ENCODE results near the gene MAP1LC3B2.
"Not testable (repeated sequence)": the region's sequence is repeated elsewhere in the genome, so short reads cannot be mapped to it uniquely, and the experiment has no call there.

The MAP1LC3B2 gene

GRCh38 chr12:116561181-116561821 is 2.1 kb downstream of the MAP1LC3B2 start:
- DNase-seq = no peak

- no peak for DNase-seq
Observed at GRCh38 chr12:116562090-116562489, 2.9 kb downstream of the MAP1LC3B2 start.

- DNase-seq = no peak
Observed at GRCh38 chr12:116563262-116563661, 4.1 kb downstream of the MAP1LC3B2 start.

GRCh38 chr12:116564080-116564479 is 4.9 kb downstream of the MAP1LC3B2 start:
- no peak for DNase-seq

GRCh38 chr12:116565221-116565620 is 6.0 kb downstream of the MAP1LC3B2 start:
- not testable (repeated sequence) for DNase-seq

GRCh38 chr12:116565963-116566362 is 6.8 kb downstream of the MAP1LC3B2 start:
- no peak for DNase-seq

GRCh38 chr12:116568203-116568602 is 9.0 kb downstream of the MAP1LC3B2 start:
- no peak for DNase-seq

GRCh38 chr12:116571089-116571488 is 11.9 kb downstream of the MAP1LC3B2 start:
- no peak for DNase-seq

- DNase-seq = no peak
Observed at GRCh38 chr12:116573776-116574175, 14.6 kb downstream of the MAP1LC3B2 start.

GRCh38 chr12:116575754-116576153 is 16.6 kb downstream of the MAP1LC3B2 start:
- not testable (repeated sequence) for DNase-seq

GRCh38 chr12:116577154-116577561 is 18.0 kb downstream of the MAP1LC3B2 start:
- DNase-seq = no peak

GRCh38 chr12:116578051-116578450 is 18.9 kb downstream of the MAP1LC3B2 start:
- DNase-seq = no peak

- DNase-seq = no peak
Observed at GRCh38 chr12:116582610-116583009, 23.4 kb downstream of the MAP1LC3B2 start.

GRCh38 chr12:116583129-116583694 is 24.0 kb downstream of the MAP1LC3B2 start:
- DNase-seq = no peak

GRCh38 chr12:116587270-116587669 is 28.1 kb downstream of the MAP1LC3B2 start:
- DNase-seq = no peak

- no peak for DNase-seq
Observed at GRCh38 chr12:116588390-116589028, 29.3 kb downstream of the MAP1LC3B2 start.

- DNase-seq = no peak
Observed at GRCh38 chr12:116589581-116589980, 30.4 kb downstream of the MAP1LC3B2 start.

- DNase-seq = no peak
Observed at GRCh38 chr12:116590561-116590960, 31.4 kb downstream of the MAP1LC3B2 start.

GRCh38 chr12:116591855-116592637 is 32.9 kb downstream of the MAP1LC3B2 start:
- DNase-seq = no peak

- DNase-seq = no peak
Observed at GRCh38 chr12:116592731-116593130, 33.5 kb downstream of the MAP1LC3B2 start.

GRCh38 chr12:116594325-116595038 is 35.3 kb downstream of the MAP1LC3B2 start:
- DNase-seq = peak in 3 of 5 donors; percentile 11 to 82 (median 11)

- no peak for DNase-seq
Observed at GRCh38 chr12:116595186-116595585, 36.0 kb downstream of the MAP1LC3B2 start.

GRCh38 chr12:116595672-116596071 is 36.5 kb downstream of the MAP1LC3B2 start:
- no peak for DNase-seq

All from T-helper 1 cell (primary cell).